OCI-LY3 (cell line): ENCODE data around the gene PITPNM1.

Source experiments
- H2AFZ ChIP-seq: fragments of 200-600, 300-600 bp; shearing (Covaris generic); 2 replicates; pipeline ENCODE4 v1.6.0; 2014; ENCODE audit warnings: antibody characterized with exemption, low read depth, low read length
- H3K27ac ChIP-seq: fragments of 200-600, 300-600 bp; sonication (generic); 2 replicates; pipeline ENCODE4 v1.5.1; 2014; ENCODE audit warnings: mild to moderate bottlenecking, low read length, moderate library complexity, mixed read lengths
- H3K27me3 ChIP-seq: fragments of 200-600, 300-600 bp; sonication (generic); 2 replicates; pipeline ENCODE4 v1.6.1; 2014; ENCODE audit warnings: low read depth, low read length, mixed read lengths
- H3K36me3 ChIP-seq: fragments of 200-600, 300-600 bp; sonication (generic); replicated peaks from 2 replicates; pipeline ENCODE3; 2014; ENCODE audit warnings: low read depth, low read length, mixed read lengths
- H3K4me1 ChIP-seq: fragments of 300-600, 200-600 bp; sonication (generic); 2 replicates; pipeline ENCODE4 v1.6.1; 2014; ENCODE audit warnings: low read length, mixed read lengths
- H3K4me2 ChIP-seq: fragments of 200-600, 300-600 bp; sonication (generic); 2 replicates; pipeline ENCODE4 v1.6.1; 2014; ENCODE audit warnings: low read length, mixed read lengths
- H3K4me3 ChIP-seq: fragments of 300-600, 200-600 bp; sonication (generic); 2 replicates; pipeline ENCODE4 v1.5.1; 2014; ENCODE audit warnings: antibody characterized with exemption, mild to moderate bottlenecking, low read length, moderate library complexity
- H3K79me2 ChIP-seq: fragments of 300-600, 200-600 bp; shearing (Covaris generic); 2 replicates; pipeline ENCODE4 v1.6.1; 2014; ENCODE audit warnings: mild to moderate bottlenecking, low read length, mixed read lengths
- H3K9ac ChIP-seq: fragments of 300-600, 200-600 bp; shearing (Covaris generic); 2 replicates; pipeline ENCODE4 v1.6.0; 2014; ENCODE audit warnings: mild to moderate bottlenecking, low read length, moderate library complexity
- H3K9me3 ChIP-seq: fragments of 200-600, 300-600 bp; shearing (Covaris generic); 2 replicates; pipeline ENCODE4 v1.6.1; 2014; ENCODE audit warnings: low read length, mixed read lengths; ENCODE audit not compliant: insufficient read depth
- H4K20me1 ChIP-seq: fragments of 200-600, 300-600 bp; sonication (generic); 2 replicates; pipeline ENCODE4 v1.6.1; 2016; ENCODE audit warnings: low read length, mixed read lengths; ENCODE audit not compliant: insufficient read depth
- CTCF ChIP-seq: fragments of 200-600, 300-600 bp; sonication (generic); IDR thresholded peaks from 2 replicates; pipeline ENCODE4 v1.5.1; 2014; ENCODE audit warnings: antibody characterized with exemption, low read length, low read depth
- EZH2phosphoT487 ChIP-seq: fragments of 200-600 bp; shearing (Covaris generic); IDR thresholded peaks from 2 replicates; pipeline ENCODE4 v1.6.1; 2018; ENCODE audit warnings: antibody characterized with exemption, mixed run types, low read depth

PITPNM1 gene

GRCh38 chr11:67452141-67452952 lies 52.8 kb downstream of the PITPNM1 start, which contains the start of gene GPR152:
Gene GPR152 (minus strand): TSS chr11:67452729. CDS start chr11:67452724, 5 bp downstream.
- Histone ChIP-seq H3K9ac (no peak within 1 kb of the TSS), H3K27ac (no peak within 1 kb of the TSS), H3K4me3 (no peak within 1 kb of the TSS), H3K9me3 (no peaks in the 10 kb centered on the region), H4K20me1 (no peaks in the 10 kb centered on the region), H3K4me1 (peaks cover 4% of the 10 kb centered on the region), H2AFZ (no peak within 1 kb of the TSS), H3K4me2 (no peak within 1 kb of the TSS), H3K79me2 (no peaks in the 10 kb centered on the region), H3K36me3 (no peaks in the 10 kb centered on the region), H3K27me3 (0 out of 2 replicates have a peak, but pooled peaks cover 2% of the 10 kb centered on the region)
- TF ChIP-seq CTCF (no peak), EZH2phosphoT487 (no peak)

DNA sequence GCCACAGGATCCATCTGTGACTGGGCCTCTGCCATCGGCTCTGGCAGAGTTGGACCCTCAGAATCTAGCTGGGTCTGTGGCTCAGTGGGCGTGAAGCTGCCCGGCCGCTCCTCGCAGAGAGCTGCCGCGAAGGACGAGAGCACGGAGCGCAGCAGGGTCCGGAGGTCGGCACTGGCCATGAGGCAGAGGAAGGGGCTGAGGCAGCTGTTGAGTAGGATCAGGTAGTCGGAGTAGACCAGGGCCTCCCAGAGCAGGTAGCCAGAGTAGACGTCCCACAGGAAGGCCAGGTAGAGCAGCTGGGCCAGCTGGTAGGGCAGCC lies 53.5 kb downstream of the PITPNM1 start:
- Histone ChIP-seq H3K27ac (no peak overlapping the region), H3K79me2 (no peaks in the 10 kb centered on the region), H2AFZ (no peak overlapping the region), H3K4me1 (peaks cover 12% of the 10 kb centered on the region), H3K4me2 (no peak overlapping the region), H4K20me1 (no peaks in the 10 kb centered on the region), H3K27me3 (0 out of 2 replicates have a peak, but pooled peaks cover 2% of the 10 kb centered on the region), H3K4me3 (no peak overlapping the region), H3K36me3 (no peaks in the 10 kb centered on the region), H3K9me3 (no peaks in the 10 kb centered on the region), H3K9ac (no peak overlapping the region)
- TF ChIP-seq CTCF (no peak), EZH2phosphoT487 (no peak)

GRCh38 chr11:67450796-67451657 lies 54.1 kb downstream of the PITPNM1 start:
- Histone ChIP-seq H4K20me1 (no peaks in the 10 kb centered on the region), H3K36me3 (no peaks in the 10 kb centered on the region), H2AFZ (no peak overlapping the region), H3K4me3 (no peak overlapping the region), H3K4me2 (no peak overlapping the region), H3K27me3 (0 out of 2 replicates have a peak, but pooled peaks cover 2% of the 10 kb centered on the region), H3K4me1 (peaks cover 18% of the 10 kb centered on the region), H3K79me2 (no peaks in the 10 kb centered on the region), H3K9me3 (no peaks in the 10 kb centered on the region), H3K27ac (no peak overlapping the region), H3K9ac (no peak overlapping the region)
- TF ChIP-seq EZH2phosphoT487 (no peak), CTCF (no peak)
